Measurements from ENCODE around the gene ATP8A1.

Gene ATP8A1

DNA sequence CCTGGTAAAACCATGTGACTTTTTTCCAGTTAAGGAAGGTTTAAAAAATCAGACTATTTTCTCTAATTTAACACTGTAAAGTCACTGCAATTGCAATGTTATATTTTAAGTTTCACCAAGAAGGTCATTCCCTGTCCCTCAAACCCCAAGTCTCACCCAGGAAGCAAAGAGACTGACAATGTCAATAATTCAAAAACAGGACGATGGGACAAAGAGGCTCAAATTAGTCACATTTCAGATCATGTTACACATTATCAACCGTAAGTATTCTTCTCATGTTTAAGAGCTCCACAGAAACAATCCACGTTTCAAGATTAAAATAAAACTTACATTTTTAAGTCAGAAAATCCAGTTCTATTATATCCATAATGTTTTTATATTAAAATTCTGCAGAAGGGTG, 246.5 kb downstream of the ATP8A1 start:
- Histone ChIP-seq H3K27ac (ENCODE audit: low read depth, low read length) (no peak overlapping the region), H3K4me1 (ENCODE audit: control insufficient read depth in 1 of 2, insufficient read depth in 2 of 2, low read length in 2 of 2) (no peaks in the 10 kb centered on the region), H3K9me3 (ENCODE audit: control insufficient read depth in 1 of 2, low read length in 2 of 2) (no peaks in the 10 kb centered on the region), H3K4me3 (ENCODE audit: low read depth in 1 of 2, low read length in 2 of 2) (no peak overlapping the region), H3K27me3 (ENCODE audit: control insufficient read depth in 1 of 2, insufficient read depth in 2 of 2, low read length in 2 of 2) (no peaks in the 10 kb centered on the region), H3K9ac (ENCODE audit: low read depth in 1 of 2, low read length in 2 of 2) (no peak overlapping the region), H3K36me3 (ENCODE audit: control insufficient read depth in 1 of 2, insufficient read depth in 2 of 2, low read length in 2 of 2) (no peaks in the 10 kb centered on the region)

DNA sequence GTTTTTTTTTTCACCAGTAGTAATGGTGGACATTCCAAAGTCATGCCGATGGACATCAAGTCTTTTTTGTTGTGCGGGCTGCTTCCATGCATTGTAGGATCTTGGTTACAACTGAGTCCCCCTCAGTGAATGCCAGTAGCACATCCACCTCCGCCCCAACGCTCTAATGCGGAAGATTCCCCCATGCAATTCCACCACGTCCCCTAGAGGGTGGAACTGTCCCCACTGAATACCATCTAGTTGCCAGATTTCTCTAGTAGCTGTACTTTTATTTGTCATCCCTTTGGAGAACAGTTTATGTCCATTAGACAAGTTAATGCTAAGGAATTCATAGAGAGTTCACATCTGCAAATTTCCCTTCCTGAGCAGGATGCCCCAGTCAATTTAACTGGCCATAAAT, 252.9 kb downstream of the ATP8A1 start:
- Histone ChIP-seq H3K4me1 (ENCODE audit: control insufficient read depth in 1 of 2, insufficient read depth in 2 of 2, low read length in 2 of 2) (peaks cover 0 to under 1% of the 10 kb centered on the region in 2 donors), H3K9ac (ENCODE audit: low read depth in 1 of 2, low read length in 2 of 2) (no peak overlapping the region), H3K27ac (ENCODE audit: low read depth, low read length) (no peak overlapping the region), H3K9me3 (ENCODE audit: control insufficient read depth in 1 of 2, low read length in 2 of 2) (no peaks in the 10 kb centered on the region), H3K27me3 (ENCODE audit: control insufficient read depth in 1 of 2, insufficient read depth in 2 of 2, low read length in 2 of 2) (peaks cover 12 to 21% of the 10 kb centered on the region in 2 donors), H3K4me3 (ENCODE audit: low read depth in 1 of 2, low read length in 2 of 2) (no peak overlapping the region), H3K36me3 (ENCODE audit: control insufficient read depth in 1 of 2, insufficient read depth in 2 of 2, low read length in 2 of 2) (no peaks in the 10 kb centered on the region)

DNA sequence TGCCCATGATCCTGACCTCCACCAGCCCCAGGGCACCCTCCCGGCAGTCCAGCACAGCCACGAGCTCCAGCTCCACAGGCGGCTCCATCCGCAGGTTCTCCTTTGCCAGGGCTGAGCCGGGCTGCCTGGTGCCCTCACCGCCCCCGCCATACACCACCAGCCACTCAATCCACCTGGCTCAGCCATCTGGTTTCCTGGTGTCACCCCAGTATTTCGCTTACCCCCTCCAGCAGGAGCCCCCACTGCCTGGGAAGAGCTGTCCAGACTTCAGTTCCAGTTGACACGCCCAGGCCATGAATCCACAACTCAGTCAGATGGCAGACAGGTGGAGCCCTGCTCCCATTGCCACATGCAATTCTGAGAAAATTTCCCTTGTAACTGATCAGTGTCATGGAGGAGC, 255.7 kb downstream of the ATP8A1 start:
- Histone ChIP-seq H3K9me3 (ENCODE audit: control insufficient read depth in 1 of 2, low read length in 2 of 2) (no peaks in the 10 kb centered on the region), H3K27me3 (ENCODE audit: control insufficient read depth in 1 of 2, insufficient read depth in 2 of 2, low read length in 2 of 2) (peaks cover 38 to 48% of the 10 kb centered on the region in 2 donors), H3K27ac (ENCODE audit: low read depth, low read length) (no peak overlapping the region), H3K9ac (ENCODE audit: low read depth in 1 of 2, low read length in 2 of 2) (no peak overlapping the region), H3K4me1 (ENCODE audit: control insufficient read depth in 1 of 2, insufficient read depth in 2 of 2, low read length in 2 of 2) (peaks cover 13 to 25% of the 10 kb centered on the region in 2 donors), H3K4me3 (ENCODE audit: low read depth in 1 of 2, low read length in 2 of 2) (no peak overlapping the region), H3K36me3 (ENCODE audit: control insufficient read depth in 1 of 2, insufficient read depth in 2 of 2, low read length in 2 of 2) (no peaks in the 10 kb centered on the region)

GRCh38 chr4:42399393-42399792, 257.5 kb downstream of the ATP8A1 start:
- Histone ChIP-seq H3K9me3 (ENCODE audit: control insufficient read depth in 1 of 2, low read length in 2 of 2) (no peaks in the 10 kb centered on the region), H3K27ac (ENCODE audit: low read depth, low read length) (no peak overlapping the region), H3K27me3 (ENCODE audit: control insufficient read depth in 1 of 2, insufficient read depth in 2 of 2, low read length in 2 of 2) (peaks cover 43 to 63% of the 10 kb centered on the region in 2 donors), H3K4me3 (ENCODE audit: low read depth in 1 of 2, low read length in 2 of 2) (peak overlapping the region; percentile 63 to 69), H3K4me1 (ENCODE audit: control insufficient read depth in 1 of 2, insufficient read depth in 2 of 2, low read length in 2 of 2) (peaks cover 13 to 25% of the 10 kb centered on the region in 2 donors), H3K9ac (ENCODE audit: low read depth in 1 of 2, low read length in 2 of 2) (no peak overlapping the region), H3K36me3 (ENCODE audit: control insufficient read depth in 1 of 2, insufficient read depth in 2 of 2, low read length in 2 of 2) (no peaks in the 10 kb centered on the region)

GRCh38 chr4:42398871-42399331, 258.0 kb downstream of the ATP8A1 start:
- Histone ChIP-seq H3K9ac (ENCODE audit: low read depth in 1 of 2, low read length in 2 of 2) (no peak overlapping the region), H3K4me1 (ENCODE audit: control insufficient read depth in 1 of 2, insufficient read depth in 2 of 2, low read length in 2 of 2) (peaks cover 13 to 25% of the 10 kb centered on the region in 2 donors), H3K4me3 (ENCODE audit: low read depth in 1 of 2, low read length in 2 of 2) (peak overlapping the region; percentile 63 to 69), H3K9me3 (ENCODE audit: control insufficient read depth in 1 of 2, low read length in 2 of 2) (no peaks in the 10 kb centered on the region), H3K27me3 (ENCODE audit: control insufficient read depth in 1 of 2, insufficient read depth in 2 of 2, low read length in 2 of 2) (peaks cover 43 to 63% of the 10 kb centered on the region in 2 donors), H3K27ac (ENCODE audit: low read depth, low read length) (no peak overlapping the region), H3K36me3 (ENCODE audit: control insufficient read depth in 1 of 2, insufficient read depth in 2 of 2, low read length in 2 of 2) (no peaks in the 10 kb centered on the region)

GRCh38 chr4:42398171-42398870, 258.6 kb downstream of the ATP8A1 start:
- Histone ChIP-seq H3K4me1 (ENCODE audit: control insufficient read depth in 1 of 2, insufficient read depth in 2 of 2, low read length in 2 of 2) (peaks cover 13 to 25% of the 10 kb centered on the region in 2 donors), H3K27ac (ENCODE audit: low read depth, low read length) (no peak overlapping the region), H3K27me3 (ENCODE audit: control insufficient read depth in 1 of 2, insufficient read depth in 2 of 2, low read length in 2 of 2) (peaks cover 43 to 63% of the 10 kb centered on the region in 2 donors), H3K4me3 (ENCODE audit: low read depth in 1 of 2, low read length in 2 of 2) (peak overlapping the region; percentile 63 to 69), H3K9me3 (ENCODE audit: control insufficient read depth in 1 of 2, low read length in 2 of 2) (no peaks in the 10 kb centered on the region), H3K36me3 (ENCODE audit: control insufficient read depth in 1 of 2, insufficient read depth in 2 of 2, low read length in 2 of 2) (no peaks in the 10 kb centered on the region), H3K9ac (ENCODE audit: low read depth in 1 of 2, low read length in 2 of 2) (no peak overlapping the region)

- no peaks in the 10 kb centered on the region for H3K9me3 ChIP-seq (ENCODE audit: control insufficient read depth in 1 of 2, low read length in 2 of 2)
- H3K4me3 ChIP-seq (ENCODE audit: low read depth in 1 of 2, low read length in 2 of 2) = peak overlapping the region; percentile 63 to 69
- H3K9ac ChIP-seq (ENCODE audit: low read depth in 1 of 2, low read length in 2 of 2) = no peak overlapping the region
- H3K36me3 ChIP-seq (ENCODE audit: control insufficient read depth in 1 of 2, insufficient read depth in 2 of 2, low read length in 2 of 2) = no peaks in the 10 kb centered on the region
- no peak overlapping the region for H3K27ac ChIP-seq (ENCODE audit: low read depth, low read length)
- H3K4me1 ChIP-seq (ENCODE audit: control insufficient read depth in 1 of 2, insufficient read depth in 2 of 2, low read length in 2 of 2) = peaks cover 13 to 25% of the 10 kb centered on the region in 2 donors
- peaks cover 43 to 63% of the 10 kb centered on the region in 2 donors for H3K27me3 ChIP-seq (ENCODE audit: control insufficient read depth in 1 of 2, insufficient read depth in 2 of 2, low read length in 2 of 2)
These were observed 259.2 kb downstream of the ATP8A1 start for GRCh38 chr4:42397635-42398170.

- no peak within 1 kb of the TSS for H3K27ac ChIP-seq (ENCODE audit: low read depth, low read length)
- peaks cover 43 to 63% of the 10 kb centered on the region in 2 donors for H3K27me3 ChIP-seq (ENCODE audit: control insufficient read depth in 1 of 2, insufficient read depth in 2 of 2, low read length in 2 of 2)
- H3K9ac ChIP-seq (ENCODE audit: low read depth in 1 of 2, low read length in 2 of 2) = no peak within 1 kb of the TSS
These were observed 259.9 kb downstream of the ATP8A1 start, which contains the start of gene SHISA3 for GRCh38 chr4:42396752-42397634. TSS of gene SHISA3 (plus strand) at chr4:42397488. CDS start at chr4:42398057, 569 bp downstream.

GRCh38 chr4:42396361-42396751, 260.5 kb downstream of the ATP8A1 start:
- H3K27me3 ChIP-seq (ENCODE audit: control insufficient read depth in 1 of 2, insufficient read depth in 2 of 2, low read length in 2 of 2) = peaks cover 43 to 63% of the 10 kb centered on the region in 2 donors
- no peaks in the 10 kb centered on the region for H3K9me3 ChIP-seq (ENCODE audit: control insufficient read depth in 1 of 2, low read length in 2 of 2)
- no peak overlapping the region for H3K9ac ChIP-seq (ENCODE audit: low read depth in 1 of 2, low read length in 2 of 2)
- no peak overlapping the region for H3K27ac ChIP-seq (ENCODE audit: low read depth, low read length)
- no peaks in the 10 kb centered on the region for H3K36me3 ChIP-seq (ENCODE audit: control insufficient read depth in 1 of 2, insufficient read depth in 2 of 2, low read length in 2 of 2)
- peak overlapping the region; percentile 63 to 69 for H3K4me3 ChIP-seq (ENCODE audit: low read depth in 1 of 2, low read length in 2 of 2)
- peaks cover 15 to 28% of the 10 kb centered on the region in 2 donors for H3K4me1 ChIP-seq (ENCODE audit: control insufficient read depth in 1 of 2, insufficient read depth in 2 of 2, low read length in 2 of 2)

More at GRCh38 chr4:42396752-42397634, 259.9 kb downstream of the ATP8A1 start, which contains the start of gene SHISA3:
- Histone ChIP-seq H3K36me3 (ENCODE audit: control insufficient read depth in 1 of 2, insufficient read depth in 2 of 2, low read length in 2 of 2) (no peaks in the 10 kb centered on the region), H3K4me3 (ENCODE audit: low read depth in 1 of 2, low read length in 2 of 2) (peak within 1 kb of the TSS; percentile 63 to 69), H3K4me1 (ENCODE audit: control insufficient read depth in 1 of 2, insufficient read depth in 2 of 2, low read length in 2 of 2) (peaks cover 13 to 25% of the 10 kb centered on the region in 2 donors), H3K9me3 (ENCODE audit: control insufficient read depth in 1 of 2, low read length in 2 of 2) (no peaks in the 10 kb centered on the region)

Measured in duodenal mucosa (tissue), 2 donors.